NCI-H1694 (cell line): ENCODE results near the gene MBTD1.
"Not testable (repeated sequence)": the region's sequence is repeated elsewhere in the genome, so short reads cannot be mapped to it uniquely, and the experiment has no call there.

Source experiments
- DNase-seq: peaks from one replicate; lab custom pipeline; 2025; lab: John Stamatoyannopoulos, UW

The MBTD1 gene

DNA sequence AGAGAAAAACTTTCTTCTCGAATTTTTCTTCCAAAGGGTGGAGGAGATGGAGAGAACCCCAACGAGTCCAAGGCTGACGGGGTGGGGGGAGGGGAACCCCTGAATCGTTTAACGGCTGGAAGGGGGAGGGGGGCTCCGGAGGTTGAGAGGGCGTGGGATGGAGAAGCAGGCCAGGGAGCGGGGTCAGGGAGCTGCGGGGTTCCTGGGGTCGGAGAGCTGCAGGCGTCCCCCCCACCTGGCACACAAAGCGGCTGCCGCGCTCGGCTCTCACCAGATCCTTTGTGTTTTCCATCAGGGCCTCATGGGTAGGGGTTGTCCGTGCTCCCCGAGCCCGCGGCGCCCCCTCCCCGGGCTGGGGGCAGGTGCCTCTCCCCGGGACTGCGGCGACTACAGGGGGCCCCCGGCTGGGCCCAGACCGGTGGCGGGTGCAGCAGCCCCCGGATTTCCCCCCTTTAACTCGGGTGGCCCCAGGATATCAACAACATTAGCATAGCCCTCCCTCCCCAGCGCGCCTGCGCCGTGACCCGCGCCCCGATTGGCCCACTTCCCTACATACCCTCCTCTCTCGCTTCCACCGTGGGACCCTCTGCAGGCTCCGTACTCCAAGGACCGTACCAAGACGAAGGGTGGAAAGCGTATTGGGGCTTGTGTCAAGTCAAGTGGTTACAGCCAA is at the start of gene MBTD1:
MBTD1 (minus strand) TSS at position 486 of the 673 bp plus-strand sequence. CDS start 34,888 bp downstream, outside the sequence.
- DNase-seq, result peak; percentile 91

DNA sequence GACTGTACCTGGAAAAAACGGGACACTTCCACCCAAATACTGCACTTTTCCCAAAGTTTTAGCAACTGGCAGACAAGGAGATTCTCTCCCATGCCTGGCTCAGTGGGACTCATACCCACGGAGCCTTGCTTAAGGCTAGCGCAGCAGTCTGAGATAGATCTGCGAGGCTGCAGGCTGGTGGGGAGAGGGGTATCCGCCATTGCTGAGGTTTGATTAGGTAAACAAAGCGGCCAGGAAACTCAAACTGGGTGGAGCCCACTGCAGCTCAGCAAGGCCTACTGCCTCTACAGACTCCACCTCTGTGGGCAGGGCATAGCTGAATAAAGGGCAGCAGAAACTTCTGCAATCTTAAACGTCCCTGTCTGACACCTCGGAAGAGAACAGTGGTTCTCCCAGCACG is 45.3 kb upstream of the MBTD1 start:
- DNase-seq, result no peak

DNA sequence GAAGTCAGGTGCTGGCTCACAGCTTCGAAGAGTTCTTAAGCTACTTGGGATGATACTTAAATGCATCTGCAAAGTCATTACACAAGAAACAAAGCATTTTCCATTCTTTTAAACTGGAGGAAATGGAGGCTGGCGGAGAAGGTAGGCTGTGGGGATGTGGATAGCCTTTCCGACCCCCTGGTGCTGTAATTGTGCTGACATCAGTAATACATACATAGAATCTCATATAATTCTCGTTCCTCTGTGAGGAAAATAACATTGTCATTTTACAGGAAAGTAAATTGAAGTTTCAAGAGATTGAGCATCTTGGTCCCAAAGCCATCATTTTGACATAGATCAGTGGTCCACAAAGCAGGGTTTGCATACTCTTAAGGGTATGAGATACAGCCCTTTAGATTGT is 40.0 kb upstream of the MBTD1 start:
- DNase-seq, result no peak

DNA sequence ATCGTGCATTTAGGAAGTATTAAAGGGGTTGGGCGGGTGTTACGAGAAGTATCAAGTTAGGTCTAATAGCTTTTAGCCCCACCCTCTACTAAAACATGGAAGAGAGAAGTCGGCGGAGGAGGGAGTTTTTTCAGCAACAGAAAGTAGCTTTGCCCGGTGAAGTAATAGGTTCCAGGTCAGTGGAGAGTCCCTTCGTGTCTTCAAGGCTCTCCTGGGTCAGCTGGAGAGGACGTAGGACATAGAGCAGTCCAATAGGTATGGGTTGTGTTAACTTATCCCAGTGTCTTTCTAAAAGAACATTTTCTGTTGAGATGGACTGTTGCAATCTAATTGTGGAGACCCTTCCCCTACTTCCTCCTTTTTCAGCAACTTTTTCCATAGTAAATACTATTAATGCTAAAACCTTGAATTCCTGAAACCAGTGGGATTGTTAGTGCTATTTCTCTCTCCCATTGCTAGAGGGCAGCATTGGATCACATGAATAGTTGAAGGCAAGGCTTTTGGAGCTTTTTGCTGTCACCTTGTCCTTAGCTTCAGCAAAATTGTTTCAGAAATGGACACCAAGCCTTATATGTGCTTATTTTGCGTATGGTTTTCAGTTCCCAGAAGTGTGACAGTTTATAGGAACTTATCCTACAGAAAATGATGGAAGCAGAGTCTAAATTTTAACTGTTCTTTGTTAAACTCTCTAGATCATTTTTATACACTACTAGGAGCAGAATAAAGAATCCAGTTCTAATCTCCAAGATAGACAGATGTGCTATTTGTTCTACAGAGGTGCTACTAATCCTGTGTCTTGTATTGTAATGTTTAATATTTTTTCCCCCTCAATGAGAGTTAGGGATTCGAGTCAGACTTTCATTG is 38.9 kb upstream of the MBTD1 start:
- peak; percentile 52 for DNase-seq

DNA sequence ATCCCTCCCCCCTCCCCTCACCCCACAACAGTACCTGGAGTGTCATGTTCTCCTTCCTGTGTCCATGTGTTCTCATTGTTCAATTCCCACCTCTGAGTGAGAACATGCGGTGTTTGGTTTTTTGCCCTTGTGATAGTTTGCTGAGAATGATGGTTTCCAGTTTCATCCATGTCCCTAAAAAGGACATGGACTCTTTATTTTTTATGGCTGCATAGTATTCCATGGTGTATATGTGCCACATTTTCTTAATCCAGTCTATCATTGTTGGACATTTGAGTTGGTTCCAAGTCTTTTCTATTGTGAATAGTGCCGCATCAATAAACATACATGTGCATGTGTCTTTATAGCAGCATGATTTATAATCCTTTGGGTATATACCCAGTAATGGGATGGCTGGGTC is 34.5 kb upstream of the MBTD1 start:
- not testable (repeated sequence) for DNase-seq

DNA sequence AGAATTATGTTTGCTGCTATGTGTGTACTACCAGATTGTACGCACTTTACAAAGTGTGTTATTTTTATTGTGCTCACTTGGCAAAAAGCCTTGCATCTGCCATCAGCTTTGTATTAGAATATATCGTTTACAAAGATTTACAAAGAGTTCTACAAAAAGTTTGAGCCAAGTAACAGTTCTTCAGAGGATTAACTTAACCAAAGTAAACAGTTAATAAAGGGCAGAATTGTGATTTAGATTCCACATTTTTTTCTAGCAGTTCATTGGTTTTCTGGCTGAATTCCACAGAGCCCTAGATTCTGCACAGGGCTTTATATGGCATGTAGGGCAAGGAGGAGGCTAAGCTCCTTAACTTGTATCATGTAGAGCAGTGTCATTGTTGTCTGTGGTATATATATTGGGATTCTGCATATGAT is 29.9 kb upstream of the MBTD1 start:
- no peak for DNase-seq

DNA sequence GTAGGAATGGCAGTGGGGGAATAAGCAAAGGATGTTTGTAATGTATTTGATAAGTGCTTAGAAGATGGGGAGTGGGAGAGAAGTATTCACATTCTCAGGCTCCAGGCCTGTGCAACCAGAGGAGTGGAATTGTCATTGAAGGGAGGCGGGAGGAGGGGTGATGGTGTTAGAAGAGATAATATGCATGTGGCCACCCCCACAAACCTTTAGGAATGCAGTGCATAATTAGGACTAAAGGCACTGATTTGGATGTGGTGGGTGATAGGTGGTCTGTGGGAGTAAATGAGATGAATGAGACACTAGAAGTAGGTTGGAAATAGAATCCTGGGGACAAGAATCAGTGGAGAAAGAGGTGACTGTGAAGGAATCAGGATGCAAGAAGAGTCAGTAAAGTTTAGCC is 27.6 kb upstream of the MBTD1 start:
- DNase-seq, result no peak

DNA sequence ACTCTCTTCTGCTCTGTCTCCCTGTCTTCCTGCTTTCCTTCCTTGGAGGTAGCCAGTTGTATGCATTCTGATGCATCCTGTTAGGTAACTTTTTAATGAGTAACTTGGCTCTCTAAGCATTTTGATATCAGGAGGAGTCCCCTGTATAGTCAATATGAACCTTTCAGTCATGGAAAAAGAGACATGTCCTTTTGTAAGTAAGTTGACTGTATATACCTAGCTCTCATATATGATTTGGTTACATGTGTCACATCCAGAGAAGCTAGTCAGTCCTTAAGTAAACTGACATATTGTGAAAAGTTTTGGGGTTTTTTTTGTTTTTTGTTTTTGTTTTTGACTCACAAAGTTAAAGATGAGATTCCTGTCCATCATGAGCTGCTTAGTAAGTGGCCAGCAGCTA is 19.3 kb upstream of the MBTD1 start:
- no peak for DNase-seq

DNA sequence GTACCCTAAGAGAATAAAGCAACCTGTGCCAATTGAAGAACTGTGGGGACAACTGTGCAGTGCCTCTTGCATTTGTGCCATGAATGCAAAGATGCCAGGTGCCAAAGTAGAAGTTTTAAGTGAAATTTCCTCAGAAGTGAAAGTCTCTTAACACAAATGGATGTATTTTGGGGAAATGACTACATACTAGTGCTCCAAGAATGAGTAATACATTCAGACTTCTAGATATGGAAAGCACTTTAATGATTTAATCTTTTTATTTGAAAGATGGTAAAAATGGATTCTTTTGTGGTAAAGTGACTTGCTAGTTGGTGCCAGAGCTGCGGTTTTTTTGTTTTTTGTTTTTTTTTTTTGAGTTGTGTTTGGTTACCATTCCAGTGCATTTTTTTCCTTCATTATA is 15.5 kb upstream of the MBTD1 start:
- DNase-seq, result no peak

DNA sequence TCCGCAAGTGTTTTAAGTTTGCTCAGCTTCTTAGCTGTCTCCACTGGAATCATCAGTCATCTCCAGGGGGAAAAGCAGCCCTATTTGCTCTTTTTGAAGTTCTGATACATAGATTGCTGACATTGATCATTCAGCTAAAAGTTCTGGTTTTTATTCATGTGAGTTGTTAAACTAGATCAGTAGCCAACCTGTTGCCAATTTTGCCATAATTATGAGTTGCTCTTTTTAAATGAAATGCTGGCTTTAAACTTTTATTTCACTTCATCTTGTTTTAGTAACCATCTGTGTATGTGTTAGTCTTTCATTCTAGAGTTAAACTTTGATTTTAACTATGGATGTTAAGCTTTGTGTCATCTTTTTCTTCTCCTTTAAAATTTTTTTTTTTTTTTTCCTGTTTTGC is 13.0 kb upstream of the MBTD1 start:
- no peak for DNase-seq

DNA sequence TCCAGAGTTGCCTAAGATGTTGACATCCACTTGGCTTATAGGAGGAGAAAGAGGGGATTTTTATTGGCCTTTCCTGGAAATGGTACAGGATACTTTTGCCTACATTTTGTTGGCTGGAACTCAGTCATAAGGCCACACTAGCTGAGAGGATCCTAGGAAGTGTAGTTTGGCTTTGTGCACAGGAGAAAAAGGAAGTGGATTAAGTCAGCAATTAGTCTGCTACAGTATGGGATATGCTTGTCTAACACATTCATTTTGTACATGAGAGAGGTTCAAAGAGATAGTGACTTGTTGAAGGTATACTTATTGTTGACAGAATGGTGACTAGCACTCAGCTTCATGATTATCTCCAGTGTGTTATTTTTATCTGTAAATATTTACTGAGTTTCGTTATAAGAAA is 10.8 kb upstream of the MBTD1 start:
- DNase-seq, result no peak

DNA sequence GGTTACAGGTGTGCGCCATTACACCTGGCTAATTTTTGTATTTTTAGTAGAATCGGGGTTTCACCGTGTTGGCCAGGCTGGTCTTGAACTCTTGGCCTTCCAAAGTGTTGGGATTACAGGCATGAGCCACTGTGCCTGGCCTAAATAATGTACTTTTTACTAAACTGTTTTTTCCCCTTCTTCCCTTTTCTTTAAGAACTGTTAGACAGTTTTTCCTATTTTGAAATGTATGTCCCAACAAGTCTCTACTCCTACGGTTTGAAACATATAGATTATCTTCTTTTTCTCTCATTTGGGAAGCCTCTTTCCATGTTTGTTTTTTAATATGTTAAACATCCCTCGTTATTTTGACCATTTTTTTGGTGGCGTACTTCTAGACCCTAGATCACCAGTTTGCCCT is 10.1 kb upstream of the MBTD1 start:
- no peak for DNase-seq

DNA sequence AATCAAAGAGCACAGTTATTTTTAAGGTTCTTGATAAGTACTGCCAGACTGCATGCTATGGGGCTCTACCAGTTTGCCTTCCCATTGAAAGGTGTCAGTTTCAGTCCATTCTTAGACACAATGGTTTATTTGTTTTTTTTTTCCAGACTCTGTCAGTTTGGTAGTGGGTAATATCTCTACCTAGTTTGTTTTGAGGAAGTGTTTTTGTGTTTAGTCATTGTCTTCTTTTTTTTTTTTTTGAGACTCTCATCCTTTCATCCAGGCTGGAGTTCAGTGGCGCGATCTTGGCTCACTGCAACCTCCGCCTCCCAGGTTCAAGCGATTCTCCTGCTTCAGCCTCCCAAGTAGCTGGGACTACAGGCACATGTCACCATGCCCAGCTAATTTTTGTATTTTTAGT is 4.6 kb upstream of the MBTD1 start:
- DNase-seq, result not testable (repeated sequence)

DNA sequence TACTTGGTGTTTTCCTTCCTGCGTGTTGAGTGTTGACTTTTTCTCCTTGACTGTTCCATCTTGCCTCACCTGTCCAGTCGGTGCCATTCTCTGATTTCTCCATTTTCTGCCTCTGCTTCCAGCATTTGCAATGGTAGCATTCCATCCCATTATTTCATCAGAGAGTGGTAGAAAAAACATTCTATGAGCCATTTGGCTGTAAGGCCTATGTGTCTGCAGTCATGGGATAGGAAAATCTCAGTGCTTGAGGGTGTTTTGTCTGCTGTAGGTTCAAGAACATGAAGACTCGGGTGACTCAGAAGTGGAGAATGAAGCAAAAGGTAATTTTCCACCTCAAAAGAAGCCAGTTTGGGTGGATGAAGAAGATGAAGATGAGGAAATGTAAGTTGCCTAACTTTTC is 3.2 kb upstream of the MBTD1 start:
- no peak for DNase-seq

DNA sequence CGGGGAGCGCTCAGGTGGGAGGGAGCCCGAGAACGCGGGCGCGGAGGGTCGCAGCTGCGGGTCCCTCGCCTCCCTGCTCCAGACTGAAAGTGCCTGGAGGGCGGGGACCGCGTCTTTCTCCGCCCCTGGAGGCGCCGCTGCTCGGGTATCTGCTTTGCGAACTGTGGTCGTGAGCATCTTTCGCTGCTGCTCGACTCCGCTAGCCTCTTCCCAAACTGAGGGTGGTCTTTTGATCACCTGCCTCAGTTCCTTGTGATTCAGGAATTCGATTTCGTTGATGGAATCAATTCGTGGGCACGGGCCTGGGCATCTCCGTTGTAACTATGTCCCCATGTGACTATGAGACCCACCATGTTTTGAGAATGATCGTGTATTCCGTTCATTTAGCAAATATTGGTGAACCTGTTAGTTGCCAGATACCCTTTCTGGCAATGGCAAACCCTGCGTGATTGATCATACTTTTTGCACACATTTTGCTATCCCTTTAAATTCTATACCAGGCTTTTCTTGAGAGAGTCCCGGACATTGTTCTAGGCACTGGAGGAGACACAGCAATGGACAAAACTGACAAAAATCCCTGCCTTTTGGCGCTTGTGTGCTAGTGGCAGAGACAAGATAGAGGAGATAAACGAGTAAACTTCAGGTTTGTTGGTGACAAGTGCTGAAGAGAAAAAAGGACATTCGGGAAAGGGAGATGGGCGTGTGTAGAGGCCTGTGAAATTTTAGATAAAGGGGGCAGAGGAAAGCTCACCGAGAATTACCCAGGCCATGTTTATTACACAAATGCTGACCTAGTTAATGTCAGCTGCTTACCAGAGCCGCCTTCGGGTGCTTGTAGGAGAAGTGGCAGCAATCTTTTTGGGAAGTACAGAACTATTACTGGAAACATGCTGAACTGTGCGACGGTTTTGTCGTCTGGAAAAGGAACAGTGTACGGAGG is 1.4 kb upstream of the MBTD1 start:
- peak; percentile 39 for DNase-seq

DNA sequence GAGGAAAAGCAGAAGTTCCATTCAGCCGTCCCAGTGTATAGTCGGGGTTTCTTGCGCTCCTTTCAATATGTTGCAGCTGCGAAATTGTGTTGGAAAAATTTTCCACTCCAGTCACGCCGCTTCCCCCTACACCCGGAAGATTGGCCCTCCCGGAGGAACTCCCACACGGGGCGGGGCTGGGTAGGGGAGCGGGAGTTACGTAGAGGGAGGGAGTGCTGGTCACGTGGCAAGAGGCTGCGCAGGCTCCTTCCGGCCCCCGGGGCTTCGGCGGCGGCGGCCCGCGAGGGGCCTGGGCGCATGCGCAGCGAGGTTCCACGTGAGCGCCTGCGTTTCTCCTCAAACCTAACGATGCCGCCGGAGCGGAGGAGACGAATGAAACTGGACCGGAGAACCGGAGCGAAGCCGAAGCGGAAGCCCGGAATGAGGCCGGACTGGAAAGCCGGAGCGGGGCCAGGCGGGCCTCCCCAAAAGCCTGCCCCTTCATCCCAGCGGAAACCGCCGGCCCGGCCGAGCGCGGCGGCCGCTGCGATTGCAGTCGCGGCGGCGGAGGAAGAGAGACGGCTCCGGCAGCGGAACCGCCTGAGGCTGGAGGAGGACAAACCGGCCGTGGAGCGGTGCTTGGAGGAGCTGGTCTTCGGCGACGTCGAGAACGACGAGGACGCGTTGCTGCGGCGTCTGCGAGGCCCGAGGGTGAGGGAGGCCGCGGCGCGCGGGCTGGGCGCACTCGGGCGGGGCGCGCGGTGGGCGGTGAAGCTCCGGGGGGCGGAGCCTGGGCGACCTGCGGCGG is 581 bp upstream of the MBTD1 start, which contains the start of gene UTP18:
UTP18 (plus strand) TSS at position 310 of the 787 bp plus-strand sequence; CDS start at position 349, 39 bp downstream.
- DNase-seq, result peak; percentile 91

DNA sequence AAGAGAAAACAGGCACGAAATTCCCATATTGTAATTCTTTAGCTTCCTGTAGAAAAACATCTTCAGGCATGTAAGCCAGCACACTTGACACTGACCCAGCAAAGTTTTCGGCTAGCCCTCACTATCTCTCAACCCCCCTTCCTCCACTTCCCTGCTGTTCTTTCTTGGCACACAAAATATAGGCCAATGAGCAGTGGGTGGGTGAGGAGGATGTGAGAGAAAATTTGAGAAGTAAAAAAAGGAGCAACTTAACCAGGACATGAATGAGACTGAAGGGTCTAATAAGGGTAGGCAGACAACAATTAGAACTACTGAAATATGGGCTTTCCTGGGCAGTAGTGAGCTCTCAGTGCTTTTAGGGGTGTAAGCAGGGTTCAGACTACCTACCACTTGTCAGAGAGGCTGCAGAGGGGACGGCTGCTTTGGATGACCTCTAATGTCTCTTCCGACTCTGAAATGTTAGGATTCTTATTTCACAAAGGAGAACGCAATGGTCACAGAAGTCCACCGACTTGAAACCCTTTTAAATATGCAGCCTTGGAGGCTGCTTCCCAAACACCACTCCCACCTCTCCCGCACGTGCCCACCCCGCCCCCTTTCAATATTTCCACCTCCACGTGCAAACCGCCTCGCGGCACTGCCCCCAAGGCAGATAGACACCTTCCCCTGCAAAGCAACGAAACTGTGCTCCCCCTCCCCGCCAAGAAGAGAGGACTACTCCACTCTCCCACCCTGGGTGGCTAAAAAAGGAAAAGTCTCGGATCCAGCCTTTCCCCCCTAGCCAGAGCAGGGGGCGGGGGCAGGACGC is 889 bp downstream of the MBTD1 start:
- DNase-seq, result no peak

DNA sequence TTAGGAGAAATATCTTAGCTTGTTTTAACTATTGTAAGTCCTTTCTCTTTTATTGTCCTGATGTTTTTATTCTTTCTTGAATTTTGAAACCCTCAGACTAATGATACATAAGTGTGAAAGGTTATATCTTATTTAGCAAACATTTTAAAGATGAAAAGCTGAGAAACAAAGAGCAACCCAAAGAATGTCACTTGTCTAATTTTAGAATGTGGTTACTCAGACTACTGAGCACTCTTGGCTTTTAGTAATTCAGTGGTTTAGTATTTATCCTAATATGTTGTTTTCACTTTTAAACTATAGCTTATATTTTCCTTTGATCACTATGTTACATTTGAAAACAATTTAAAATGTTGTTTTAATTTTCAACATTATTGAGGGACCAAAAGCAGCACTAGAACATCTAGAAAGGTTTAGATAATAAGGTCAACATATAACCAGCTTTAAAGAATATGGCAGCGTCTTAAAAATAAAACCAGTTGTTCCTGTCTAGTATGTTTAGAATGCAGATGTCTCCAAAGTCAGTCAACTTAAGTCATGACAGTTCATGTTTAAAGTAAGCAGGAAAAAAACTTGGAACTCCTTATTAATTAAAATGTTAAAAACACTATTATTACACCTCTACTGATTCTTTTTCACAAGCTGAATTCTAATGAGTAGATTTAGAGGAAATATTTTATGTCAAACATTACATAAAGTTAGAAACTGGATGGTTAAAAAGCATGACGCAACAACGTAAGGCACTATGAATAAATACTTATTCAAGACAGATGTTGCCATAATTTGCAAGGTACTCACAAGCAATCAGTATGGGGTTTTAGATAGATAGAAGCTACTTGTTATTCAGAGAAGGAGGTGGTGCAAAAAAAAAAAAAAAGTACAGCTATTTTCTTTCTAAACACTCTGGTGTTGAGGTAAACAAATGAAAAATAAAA is 2.4 kb downstream of the MBTD1 start:
- no peak for DNase-seq

DNA sequence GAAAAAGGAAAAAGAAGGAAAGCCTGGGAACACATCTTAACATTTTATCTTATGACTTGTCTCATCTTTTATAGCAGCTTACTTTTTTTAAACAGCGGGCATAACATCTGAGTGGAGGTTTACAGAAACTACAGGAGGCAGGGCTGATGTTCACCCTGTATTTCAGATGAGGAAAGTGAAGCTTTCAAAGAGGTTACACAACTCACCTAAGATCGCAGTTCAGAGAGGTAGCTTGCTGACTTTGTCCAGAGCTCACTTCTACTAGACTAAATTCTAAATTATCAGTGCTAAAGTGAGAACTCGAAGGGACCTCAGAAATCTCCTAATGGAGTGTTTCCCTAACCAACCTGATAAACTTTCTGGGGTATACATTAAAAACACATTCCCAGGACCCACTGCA is 3.7 kb downstream of the MBTD1 start:
- DNase-seq, result no peak
